Effector memory CD4-positive, alpha-beta T cell (primary cell): ENCODE results near the gene DNASE1L1.

Experiments used
- DNase-seq, 3 donors: peaks; one replicate each; pipeline ENCODE4 v3.0.0-alpha.2; 2020
- H3K27ac ChIP-seq: 2 replicates; pipeline ENCODE4 v1.7.0; 2013; ENCODE audit warnings: mild to moderate bottlenecking, low read length, moderate library complexity; ENCODE audit not compliant: insufficient read depth, poor library complexity, severe bottlenecking
- H3K27me3 ChIP-seq: replicated peaks from 2 replicates; pipeline ENCODE4 v1.7.0; 2013; ENCODE audit warnings: mild to moderate bottlenecking, low read length; ENCODE audit not compliant: insufficient read depth, control insufficient read depth, poor library complexity, severe bottlenecking
- H3K36me3 ChIP-seq: 2 replicates; pipeline ENCODE4 v1.7.0; 2013; ENCODE audit warnings: mild to moderate bottlenecking, low read length, moderate library complexity; ENCODE audit not compliant: control insufficient read depth, insufficient read depth
- H3K4me1 ChIP-seq: 2 replicates; pipeline ENCODE4 v1.7.0; 2013; ENCODE audit warnings: low read length, mild to moderate bottlenecking; ENCODE audit not compliant: control insufficient read depth, insufficient read depth, poor library complexity, severe bottlenecking
- H3K4me3 ChIP-seq: 2 replicates; pipeline ENCODE4 v1.7.0; 2013; ENCODE audit warnings: low read length, low read depth, mild to moderate bottlenecking; ENCODE audit not compliant: insufficient read depth, poor library complexity, severe bottlenecking
- H3K9me3 ChIP-seq: 2 replicates; pipeline ENCODE4 v1.7.0; 2013; ENCODE audit warnings: mild to moderate bottlenecking, low read length, moderate library complexity; ENCODE audit not compliant: control insufficient read depth

The DNASE1L1 gene

DNA sequence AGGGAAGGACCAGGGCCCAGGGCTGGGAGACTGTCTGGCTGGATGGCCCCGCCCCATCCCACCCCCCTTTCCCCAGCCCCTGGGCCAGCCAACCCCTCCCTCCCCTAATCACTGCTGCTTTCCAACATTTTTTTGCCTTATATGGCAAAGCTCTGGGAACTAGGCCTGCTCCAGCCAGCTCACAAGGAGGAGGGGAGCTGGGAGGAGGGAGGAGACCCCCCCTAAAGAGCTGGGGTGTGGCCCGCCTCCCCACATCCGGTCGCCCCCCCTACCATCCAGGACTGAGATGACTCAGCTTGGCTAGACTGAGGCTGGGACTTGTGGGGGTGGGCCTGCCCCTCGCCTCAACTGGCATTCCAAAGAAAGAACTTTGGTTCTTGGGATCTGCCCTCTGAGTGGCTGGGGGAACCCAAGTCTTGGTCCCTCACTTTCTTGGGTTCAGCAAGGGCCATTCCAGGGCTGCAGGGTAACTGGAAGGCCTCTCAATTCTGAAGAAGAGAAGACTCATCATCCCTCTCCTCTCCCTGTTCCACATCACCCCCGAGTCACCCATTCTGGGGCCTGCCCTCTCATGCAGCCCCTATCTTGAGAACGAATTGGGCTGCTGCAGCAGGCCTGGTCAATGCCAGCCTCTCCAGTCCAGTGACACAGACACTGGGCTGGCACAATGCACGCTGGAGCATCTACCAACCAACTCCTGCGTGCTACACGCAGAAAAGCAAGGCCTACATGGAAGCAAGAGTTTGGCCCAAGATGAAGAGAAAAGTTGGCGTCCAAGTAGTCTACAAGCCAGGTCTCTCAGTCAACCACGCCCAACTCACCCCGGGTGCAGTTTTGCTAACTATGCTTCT lies 39.4 kb downstream of the DNASE1L1 start:
- Histone ChIP-seq H3K9me3 (no peaks in the 10 kb centered on the region), H3K27me3 (no peaks in the 10 kb centered on the region), H3K4me1 (peaks cover 36% of the 10 kb centered on the region), H3K4me3 (peak overlapping the region; percentile 77), H3K36me3 (peaks cover 36% of the 10 kb centered on the region), H3K27ac (peak overlapping the region; percentile 97)
- peak; percentile 70 to 79 (median 75) for DNase-seq

DNA sequence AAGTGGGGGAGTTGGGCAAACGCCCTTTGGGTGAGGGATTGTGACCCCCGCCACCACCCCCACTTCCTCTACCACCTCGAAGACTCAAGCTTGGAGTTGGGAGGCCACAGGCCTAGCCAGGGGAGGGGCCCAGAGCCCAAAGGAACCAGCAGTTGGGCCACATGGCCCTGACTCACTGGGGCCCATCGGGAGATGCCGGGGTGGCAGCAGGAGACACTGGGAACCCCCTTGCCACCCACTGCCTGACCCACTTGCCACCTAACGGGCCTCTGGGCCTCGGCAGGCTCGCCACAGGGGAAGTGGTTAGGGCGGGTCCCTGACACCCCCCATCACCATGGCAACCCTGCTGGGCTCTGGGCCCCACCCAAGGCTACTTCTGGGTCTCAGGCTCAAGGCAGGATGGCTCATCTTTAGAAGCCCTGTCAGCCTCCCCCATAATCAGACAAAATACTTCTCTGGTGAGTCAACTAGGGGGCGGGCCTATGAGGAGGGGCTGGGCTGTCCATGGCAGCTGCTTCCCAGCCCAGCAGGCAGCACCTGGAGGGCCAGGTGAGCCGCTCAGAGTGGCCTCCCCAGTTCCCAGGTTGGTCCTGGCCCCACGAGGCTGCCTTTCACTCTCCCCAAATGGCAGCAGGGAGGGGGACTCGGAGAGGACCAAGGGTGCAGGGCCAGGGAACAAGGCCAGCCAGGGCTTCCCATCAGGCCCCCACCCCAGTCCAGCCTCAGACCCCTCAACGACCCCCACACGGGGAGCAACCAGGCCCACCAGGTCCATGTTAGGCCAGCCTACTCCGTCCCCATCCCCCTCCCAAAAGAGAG lies 40.2 kb downstream of the DNASE1L1 start:
- H3K36me3 ChIP-seq: peaks cover 44% of the 10 kb centered on the region
- H3K27me3 ChIP-seq: no peaks in the 10 kb centered on the region
- peaks cover 36% of the 10 kb centered on the region for H3K4me1 ChIP-seq
- H3K9me3 ChIP-seq: no peaks in the 10 kb centered on the region
- H3K27ac ChIP-seq: peak overlapping the region; percentile 97
- H3K4me3 ChIP-seq: peak overlapping the region; percentile 77
- DNase-seq: peak; percentile 89 to 95 (median 94)

DNA sequence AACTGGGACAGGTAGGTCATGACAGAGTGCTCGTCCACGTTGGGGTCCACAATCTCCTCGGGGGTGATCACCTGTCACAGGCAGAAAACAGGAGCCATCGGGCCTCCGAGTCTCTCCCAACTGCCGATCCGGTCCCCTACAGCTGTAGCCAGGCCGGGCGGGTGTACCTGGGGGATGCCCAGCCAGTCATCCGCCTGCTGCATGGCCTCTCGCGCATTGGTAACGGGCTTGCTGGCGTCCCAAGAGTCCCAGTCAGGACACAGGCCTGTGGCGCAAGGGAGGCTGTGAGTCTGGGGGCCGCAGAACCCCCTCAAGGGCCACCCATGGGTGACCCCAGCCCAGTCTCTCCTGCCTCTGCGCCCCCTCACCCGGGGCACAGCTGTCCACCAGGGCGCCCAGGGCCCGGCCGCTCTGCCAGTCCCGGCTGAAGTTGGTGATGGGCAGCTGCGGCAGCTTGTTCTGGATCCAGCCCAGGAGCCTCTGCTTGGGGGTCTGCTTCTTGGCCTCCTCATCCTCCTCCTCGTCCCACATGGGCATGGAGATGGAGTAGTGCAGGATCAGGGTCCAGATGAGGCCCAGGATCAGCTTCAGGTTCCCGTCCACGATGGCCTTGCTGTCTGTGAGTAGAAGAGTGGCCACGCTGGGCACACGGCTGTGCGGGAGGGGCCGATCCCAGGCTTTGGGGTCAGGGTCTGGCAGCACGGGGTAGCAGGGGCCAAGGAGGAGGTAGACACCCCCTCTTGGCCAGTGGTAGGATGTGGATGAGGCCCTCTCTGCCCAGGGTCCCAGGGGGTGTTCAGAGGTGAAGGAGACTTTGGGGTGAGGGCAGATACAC lies 41.4 kb downstream of the DNASE1L1 start:
- H3K4me3 ChIP-seq: peak overlapping the region; percentile 32
- peaks cover 25% of the 10 kb centered on the region for H3K4me1 ChIP-seq
- peaks cover 54% of the 10 kb centered on the region for H3K36me3 ChIP-seq
- no peak for DNase-seq
- no peaks in the 10 kb centered on the region for H3K9me3 ChIP-seq
- peak overlapping the region; percentile 97 for H3K27ac ChIP-seq
- no peaks in the 10 kb centered on the region for H3K27me3 ChIP-seq

DNA sequence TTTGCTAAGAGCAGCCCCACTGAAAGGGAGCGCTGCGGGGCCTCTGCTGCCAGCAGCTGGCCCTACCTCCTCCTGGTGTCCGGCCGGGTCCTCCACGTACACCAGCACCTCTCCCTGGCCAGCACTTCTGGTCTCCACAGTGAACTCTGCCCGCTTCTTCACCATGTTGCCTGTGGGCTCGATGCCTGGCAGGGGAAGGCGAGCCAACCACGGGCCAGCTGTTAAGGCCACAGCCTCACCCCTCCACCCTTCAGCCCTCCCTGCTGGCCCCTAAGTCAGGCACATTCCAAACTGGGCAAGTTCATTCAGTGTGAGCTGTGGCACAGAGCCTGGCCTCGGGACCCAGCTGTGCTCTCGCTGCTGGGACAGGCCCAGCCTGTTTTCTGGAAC lies 42.4 kb downstream of the DNASE1L1 start:
- Histone ChIP-seq H3K4me1 (peaks cover 21% of the 10 kb centered on the region), H3K4me3 (no peak overlapping the region), H3K27me3 (no peaks in the 10 kb centered on the region), H3K36me3 (peaks cover 64% of the 10 kb centered on the region), H3K27ac (peak overlapping the region; percentile 31), H3K9me3 (no peaks in the 10 kb centered on the region)
- DNase-seq: no peak

DNA sequence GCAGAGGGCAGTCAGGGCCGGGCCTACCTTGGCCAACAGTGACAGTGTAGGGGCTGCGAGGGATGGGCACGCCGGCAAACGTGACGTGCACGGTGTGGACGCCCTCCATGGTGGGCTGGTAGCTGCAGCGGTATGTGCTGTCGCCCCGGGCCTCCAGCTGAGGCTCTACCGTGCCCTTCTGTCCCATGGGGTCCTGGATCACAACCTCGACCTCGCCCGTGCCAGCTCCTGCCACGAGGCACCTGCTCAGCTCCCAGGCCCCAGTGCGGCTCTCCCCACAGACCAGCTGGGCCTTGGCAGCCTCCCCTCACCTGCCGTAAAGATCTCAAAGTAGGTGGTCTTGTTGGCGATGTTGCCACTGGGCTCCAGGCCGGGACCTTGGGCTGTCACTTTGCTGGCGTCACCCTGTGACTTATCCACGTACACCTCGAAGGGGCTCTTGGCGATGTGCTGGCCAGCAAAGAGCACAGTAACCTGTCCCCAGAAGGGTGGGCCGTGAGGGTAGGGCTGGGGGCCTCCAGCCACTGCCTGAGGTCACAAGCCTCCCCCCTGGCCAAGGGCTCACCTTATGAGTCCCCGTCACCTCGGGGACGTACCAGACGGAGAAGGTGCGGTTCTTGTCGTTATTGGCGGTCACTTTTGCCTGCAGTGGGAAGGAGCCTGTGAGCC lies 42.9 kb downstream of the DNASE1L1 start:
- no peak for DNase-seq
- Histone ChIP-seq H3K27me3 (no peaks in the 10 kb centered on the region), H3K4me1 (peaks cover 26% of the 10 kb centered on the region), H3K9me3 (no peaks in the 10 kb centered on the region), H3K27ac (no peak overlapping the region), H3K36me3 (peaks cover 70% of the 10 kb centered on the region), H3K4me3 (no peak overlapping the region)

DNA sequence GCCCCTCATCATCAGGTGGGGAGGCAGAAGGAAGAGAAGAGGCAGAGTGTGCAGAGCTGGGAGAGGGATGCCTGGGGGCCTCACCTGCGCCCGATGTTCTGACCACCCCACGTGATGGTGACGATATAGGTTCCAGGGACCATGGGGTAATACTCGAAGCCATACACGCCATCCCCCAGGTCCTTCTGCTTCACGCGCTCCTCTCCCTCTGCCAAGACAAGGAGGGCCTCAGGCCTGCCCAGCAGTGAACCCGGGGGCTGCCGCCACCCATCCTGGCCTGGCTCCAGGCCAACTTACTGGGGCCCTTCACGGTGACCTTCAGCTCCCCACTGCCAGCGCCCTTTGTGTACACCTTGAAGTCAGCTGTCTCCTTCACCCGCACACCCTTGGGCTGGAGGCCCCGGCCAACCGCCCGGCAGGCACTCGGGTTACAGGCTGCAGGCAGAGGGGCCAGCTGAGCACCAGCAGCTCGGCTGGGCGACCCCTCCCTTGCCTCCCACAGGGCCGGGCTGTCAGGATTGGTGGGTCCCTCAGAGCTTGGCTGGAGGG lies 43.9 kb downstream of the DNASE1L1 start:
- no peak for DNase-seq
- peaks cover 27% of the 10 kb centered on the region for H3K4me1 ChIP-seq
- peaks cover 76% of the 10 kb centered on the region for H3K36me3 ChIP-seq
- no peak overlapping the region for H3K27ac ChIP-seq
- H3K4me3 ChIP-seq: no peak overlapping the region
- H3K27me3 ChIP-seq: no peaks in the 10 kb centered on the region
- H3K9me3 ChIP-seq: no peaks in the 10 kb centered on the region

DNA sequence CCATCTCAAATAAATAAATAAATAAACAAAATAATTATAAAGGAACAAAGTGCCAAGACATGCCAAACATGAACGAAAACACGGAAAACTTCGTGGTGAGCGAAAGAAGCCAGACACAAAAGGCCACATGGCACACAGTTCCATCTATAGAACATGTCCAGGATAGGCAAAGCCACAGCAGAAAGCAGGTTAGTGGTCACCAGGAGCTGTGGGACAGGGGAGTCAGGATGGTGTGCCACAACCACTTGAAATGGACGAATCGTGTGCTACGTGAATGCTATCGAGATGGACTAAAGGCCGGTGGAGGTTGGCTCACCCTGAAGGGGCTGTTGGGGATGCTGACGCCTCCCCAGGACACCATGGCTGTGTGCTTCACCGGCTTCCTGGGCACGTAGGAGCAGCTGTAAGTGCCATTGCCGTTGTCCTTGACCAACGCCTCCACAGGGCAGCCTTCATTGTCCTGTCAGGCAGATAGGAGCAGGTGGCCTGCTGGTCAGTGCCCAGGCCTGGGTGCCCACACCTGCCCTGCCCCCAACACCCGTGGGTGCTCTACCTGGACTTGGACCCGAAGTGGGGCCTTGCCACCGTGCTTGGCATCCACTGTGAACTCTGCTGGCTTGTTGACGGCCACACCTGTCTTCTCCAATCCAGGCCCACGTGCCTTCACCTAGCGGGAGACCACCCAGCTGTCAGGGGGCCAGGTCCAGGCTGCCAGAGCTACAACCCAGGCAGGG lies 45.2 kb downstream of the DNASE1L1 start:
- Histone ChIP-seq H3K4me1 (peaks cover 31% of the 10 kb centered on the region), H3K27me3 (no peaks in the 10 kb centered on the region), H3K36me3 (peaks cover 89% of the 10 kb centered on the region), H3K4me3 (no peak overlapping the region), H3K27ac (no peak overlapping the region), H3K9me3 (no peaks in the 10 kb centered on the region)
- no peak for DNase-seq

DNA sequence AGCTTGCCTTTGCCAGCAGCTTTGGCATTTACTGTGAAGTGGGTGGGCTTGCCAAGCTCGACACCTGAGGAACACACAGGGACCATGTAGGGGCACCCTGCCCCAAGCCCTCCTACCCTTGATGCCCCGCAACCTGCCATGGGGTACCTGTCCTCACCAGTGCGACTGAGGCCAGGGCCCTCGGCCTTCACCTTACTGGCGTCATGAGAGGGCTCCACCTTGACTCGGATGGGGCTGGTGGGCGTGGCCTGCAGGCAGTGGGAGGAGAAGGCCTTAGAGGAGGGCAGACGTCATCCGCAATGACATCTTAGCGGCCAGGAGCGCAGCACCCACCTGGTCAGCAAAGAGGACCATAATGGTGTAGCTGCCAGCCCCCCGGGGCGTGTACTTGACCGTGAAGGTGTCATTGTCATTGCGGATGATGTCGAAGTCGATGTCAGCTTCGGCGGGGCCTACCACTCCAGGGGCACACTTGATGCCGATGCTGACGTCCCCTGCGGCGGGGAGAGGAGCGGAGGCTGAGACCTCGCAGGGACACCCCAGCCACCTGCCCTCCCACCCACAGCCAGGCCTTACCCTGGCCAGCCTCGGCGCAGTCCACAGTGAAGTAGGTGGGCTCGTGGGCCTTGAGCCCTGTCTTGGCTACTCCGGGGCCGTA lies 46.8 kb downstream of the DNASE1L1 start:
- Histone ChIP-seq H3K4me3 (no peak overlapping the region), H3K4me1 (peaks cover 33% of the 10 kb centered on the region), H3K36me3 (peaks cover 94% of the 10 kb centered on the region), H3K9me3 (no peaks in the 10 kb centered on the region), H3K27me3 (no peaks in the 10 kb centered on the region), H3K27ac (no peak overlapping the region)
- DNase-seq: no peak
